ENCODE results near the gene GPR135.

The GPR135 gene

GRCh38 chr14:59483819-59484638, 18.8 kb upstream of the GPR135 start, which contains the start of the genes JKAMP and L3HYPDH:
Gene JKAMP (plus strand): TSS chr14:59484517. CDS start chr14:59484590, 73 bp downstream.
Gene L3HYPDH (minus strand): TSS chr14:59484408. CDS start chr14:59484316, 92 bp downstream.
- CTCF ChIA-PET: interaction anchor here (0.5 to 1.4 kb wide), 7 partner anchors 23 to 1838 kb away, joined by 3 to 5 read pairs (median 3); no protein-coding TSS in a partner anchor
- peak; percentile 92 for DNase-seq (ENCODE audit: low spot score)
- peak; percentile 71 for TF ChIP-seq CTCF (conservative IDR thresholded peaks at IDR 0.05; ENCODE audit: low read depth)
- H3K27ac ChIP-seq: peak within 1 kb of the TSS; percentile 94
- POLR2A ChIA-PET (ENCODE audit: low non-redundant PET): interaction anchor here (0.6 kb wide), 1 partner anchor 607 kb away, joined by 3 read pairs; no protein-coding TSS in a partner anchor

GRCh38 chr14:59483363-59483762, 18.2 kb upstream of the GPR135 start:
- CTCF ChIA-PET: interaction anchor here (0.5 to 1.4 kb wide), 4 partner anchors 24 to 681 kb away, joined by 3 to 4 read pairs (median 3); no protein-coding TSS in a partner anchor
- peak; percentile 36 for DNase-seq (ENCODE audit: low spot score)
- H3K27ac ChIP-seq: peak overlapping the region; percentile 94
- POLR2A ChIA-PET (ENCODE audit: low non-redundant PET): no interaction called here
- TF ChIP-seq CTCF (conservative IDR thresholded peaks at IDR 0.05; ENCODE audit: low read depth): no peak

GRCh38 chr14:59482541-59483331, 17.6 kb upstream of the GPR135 start:
- CTCF ChIA-PET: no interaction called here
- DNase-seq (ENCODE audit: low spot score): peak; percentile 86
- no peak for TF ChIP-seq CTCF (conservative IDR thresholded peaks at IDR 0.05; ENCODE audit: low read depth)
- H3K27ac ChIP-seq: peak overlapping the region; percentile 94
- POLR2A ChIA-PET (ENCODE audit: low non-redundant PET): no interaction called here

- CTCF ChIA-PET: no interaction called here
- peak; percentile 20 for DNase-seq (ENCODE audit: low spot score)
- TF ChIP-seq CTCF (conservative IDR thresholded peaks at IDR 0.05; ENCODE audit: low read depth): no peak
- peak overlapping the region; percentile 20; the same call in 1 of the 2 replicates for H3K27ac ChIP-seq
- POLR2A ChIA-PET (ENCODE audit: low non-redundant PET): no interaction called here
Measured at GRCh38 chr14:59481871-59482540, 16.8 kb upstream of the GPR135 start.

- POLR2A ChIA-PET (ENCODE audit: low non-redundant PET): no interaction called here
Measured at GRCh38 chr14:59481407-59481806, 16.2 kb upstream of the GPR135 start.

More at GRCh38 chr14:59481407-59481806, 16.2 kb upstream of the GPR135 start:
- H3K27ac ChIP-seq: no peak overlapping the region
- no peak for TF ChIP-seq CTCF (conservative IDR thresholded peaks at IDR 0.05; ENCODE audit: low read depth)
- CTCF ChIA-PET: no interaction called here
- no peak for DNase-seq (ENCODE audit: low spot score)

All from RWPE1 (cell line).